HCT116 (cell line): ENCODE data around the gene PELI1. TPM values are rescaled to one million over a fixed set of nuclear protein-coding genes. Genes with fewer than 3 reads are reported as not detected.

Source experiments
- ATAC-seq: fragments of 200-7000 bp; cut with Tn5 transposase; 2 replicates; pipeline ENCODE4 v1.9.1; 2020; ENCODE audit warnings: mild to moderate bottlenecking, moderate library complexity
- BruUV-seq: library from RNA; stranded (reverse); fragments of 400-500 nt; replicated peaks from 2 replicates; lab custom pipeline; 2021; lab: Mats Ljungman, UMichigan
- CTCF ChIA-PET: fragments of 300-600 bp; sonication (Branson Sonifier 250); formaldehyde crosslinking; loops from one replicate; lab custom pipeline; 2021; ENCODE audit warnings: antibody characterized with exemption; lab: Charles Lee
- POLR2A ChIA-PET: fragments of 300-600, 350-600 bp; sonication (Branson Sonifier 250); formaldehyde crosslinking; loops from one replicate; lab custom pipeline; 2021; ENCODE audit warnings: antibody characterized with exemption; lab: Charles Lee
- RAD21 ChIA-PET, 2 experiments: fragments of 300-600 bp; sonication (Branson Sonifier 250); formaldehyde crosslinking; loops; one replicate each; lab custom pipeline; 2023; ENCODE audit warnings: low total read pairs in 2 of 2; ENCODE audit not compliant: uncharacterized antibody in 2 of 2, unreplicated experiment in 2 of 2, low non-redundant PET in 1 of 2; lab: Charles Lee
- DNase-seq: peaks from one replicate; pipeline ENCODE4 v3.0.0-alpha.2; 2010; ENCODE audit warnings: low read depth, low spot score
- H2AFZ ChIP-seq: fragments of 200-600 bp; shearing (Covaris generic), sonication (generic); 2 replicates; pipeline ENCODE4 v1.6.1; 2017; ENCODE audit warnings: low read depth, mixed run types, mixed read lengths, antibody characterized with exemption, low read length; ENCODE audit not compliant: poor library complexity, severe bottlenecking
- H3K27ac ChIP-seq: 2 replicates; pipeline ENCODE4 v1.5.1; 2012; ENCODE audit warnings: low read depth, low read length
- H3K27me3 ChIP-seq: fragments of 200-600 bp; sonication (generic); 2 replicates; pipeline ENCODE4 v1.6.1; 2016; ENCODE audit warnings: mixed run types, low read length, mixed read lengths; ENCODE audit not compliant: insufficient read depth
- H3K36me3 ChIP-seq, 2 experiments: fragments of 200-500 bp in 1 of 2; fragments of 200-600 bp in 1 of 2; sonication (Bioruptor generic) in 1 of 2; sonication (generic) in 1 of 2; 2 replicates each; pipeline versions ENCODE4 v1.5.1 to v1.6.1; 2014 to 2016; ENCODE audit warnings: low read length in 2 of 2, inconsistent platforms in 1 of 2, mixed read lengths in 1 of 2, mixed run types in 1 of 2; ENCODE audit not compliant: insufficient read depth in 2 of 2, control insufficient read depth in 1 of 2
- H3K4me1 ChIP-seq, 2 experiments: fragments of 200-600 bp in 1 of 2; sonication (generic) in 1 of 2; 2 replicates each; pipeline versions ENCODE4 v1.5.1 to v1.6.1; 2012 to 2017; ENCODE audit warnings: low read length in 2 of 2, inconsistent platforms in 1 of 2, mild to moderate bottlenecking in 1 of 2, mixed read lengths in 1 of 2, mixed run types in 1 of 2, moderate library complexity in 1 of 2; ENCODE audit not compliant: insufficient read depth in 2 of 2, control insufficient read depth in 1 of 2
- H3K4me2 ChIP-seq: fragments of 200-600 bp; sonication (generic); 2 replicates; pipeline ENCODE4 v1.6.1; 2017; ENCODE audit warnings: mixed run types, low read length, mixed read lengths
- H3K4me3 ChIP-seq, 2 experiments: fragments of 200-600 bp in 1 of 2; sonication (generic) in 1 of 2; replicated peaks in 1 of 2; 2 replicates each; pipeline ENCODE4 v1.5.1; 2011 to 2016; ENCODE audit warnings: low read length in 2 of 2, control low read depth in 1 of 2, low read depth in 1 of 2, mild to moderate bottlenecking in 1 of 2, mixed read lengths in 1 of 2, mixed run types in 1 of 2
- H3K79me2 ChIP-seq: fragments of 200-600 bp; sonication (generic); 2 replicates; pipeline ENCODE4 v1.6.1; 2017; ENCODE audit warnings: mild to moderate bottlenecking, mixed run types, low read length, moderate library complexity, mixed read lengths; ENCODE audit not compliant: insufficient read depth
- H3K9ac ChIP-seq: fragments of 200-600 bp; sonication (generic); 2 replicates; pipeline ENCODE4 v1.6.1; 2016; ENCODE audit warnings: low read length, mixed read lengths
- H3K9me2 ChIP-seq: fragments of 200-600 bp; sonication (generic), shearing (Covaris generic); 2 replicates; pipeline ENCODE4 v1.6.1; 2017; ENCODE audit warnings: mixed run types, mild to moderate bottlenecking, moderate library complexity; ENCODE audit not compliant: insufficient read depth
- H3K9me3 ChIP-seq, 2 experiments: fragments of 200-500 bp in 1 of 2; fragments of 200-600 bp in 1 of 2; sonication (Bioruptor generic) in 1 of 2; sonication (generic) in 1 of 2; 2 replicates each; pipeline ENCODE4 v1.6.1; 2014 to 2017; ENCODE audit warnings: low read length in 2 of 2, mixed read lengths in 2 of 2, inconsistent platforms in 1 of 2, low read depth in 1 of 2, mild to moderate bottlenecking in 1 of 2, mixed run types in 1 of 2, moderate library complexity in 1 of 2; ENCODE audit not compliant: control insufficient read depth in 1 of 2, insufficient read depth in 1 of 2
- H4K20me1 ChIP-seq: fragments of 200-600 bp; sonication (generic), shearing (Covaris generic); 2 replicates; pipeline ENCODE4 v1.6.1; 2017; ENCODE audit warnings: mixed run types, mild to moderate bottlenecking, moderate library complexity; ENCODE audit not compliant: insufficient read depth
- CTCF ChIP-seq, 3 experiments: fragments of 200-600 bp in 1 of 3; sonication (generic) in 1 of 3; IDR thresholded peaks in 2 of 3; conservative IDR thresholded peaks in 1 of 3; 2 replicates each; pipeline ENCODE4 v1.5.1; 2012 to 2017; ENCODE audit warnings: low read depth in 2 of 3, low read length in 2 of 3, antibody characterized with exemption in 1 of 3, borderline replicate concordance in 1 of 3, control low read depth in 1 of 3, mild to moderate bottlenecking in 1 of 3, mixed read lengths in 1 of 3, mixed run types in 1 of 3, moderate library complexity in 1 of 3; ENCODE audit not compliant: insufficient read depth in 1 of 3
- ELF1 ChIP-seq: IDR thresholded peaks from 2 replicates; pipeline ENCODE4 v1.6.1; 2012; ENCODE audit warnings: low read depth, borderline replicate concordance
- EZH2 ChIP-seq: fragments of 200-600 bp; sonication (generic); IDR thresholded peaks from 2 replicates; pipeline ENCODE4 v1.6.1; 2017; ENCODE audit warnings: antibody characterized with exemption, mixed run types
- REST ChIP-seq: IDR thresholded peaks from 2 replicates; pipeline ENCODE4 v1.6.1; 2012; ENCODE audit warnings: low read depth
- SRF ChIP-seq: IDR thresholded peaks from 2 replicates; pipeline ENCODE4 v1.6.1; 2012; ENCODE audit warnings: low read depth
- ZFX ChIP-seq: fragments of 450-650 bp; IDR thresholded peaks from 2 replicates; pipeline ENCODE4 v1.6.1; 2017
- ZNF274 ChIP-seq: fragments of 200-500 bp; sonication (Bioruptor generic); IDR thresholded peaks from 2 replicates; pipeline ENCODE4 v1.6.1; 2014; ENCODE audit warnings: mild to moderate bottlenecking, low read depth, low read length, inconsistent platforms
- intact Hi-C: fragments of 100-400 bp; cut with micrococcal nuclease; formaldehyde crosslinking; loops from 2 replicates; pipeline ENCODE4 v1.10.0; 2022
- total RNA-seq: library from RNA; stranded (reverse); gene quantifications from one replicate; pipeline ENCODE4 v1.2.1, GENCODE V29; 2021; ENCODE audit not compliant: unreplicated experiment

The PELI1 gene
- total RNA-seq, 1 experiment from 2014 or later, result 7.9 TPM

- Histone ChIP-seq H3K4me3 (no peak overlapping the region), H3K4me2 (no peak overlapping the region), H2AFZ (no peak overlapping the region), H4K20me1 (no peaks in the 10 kb centered on the region), H3K27ac (no peak overlapping the region), H3K9ac (no peak overlapping the region), H3K4me1 (peaks cover 0 to 3% of the 10 kb centered on the region in 2 experiments; a peak in 1 of 4 replicates), H3K36me3 (no peaks in the 10 kb centered on the region), H3K79me2 (no peaks in the 10 kb centered on the region), H3K27me3 (no peaks in the 10 kb centered on the region), H3K9me3 (no peaks in the 10 kb centered on the region), H3K9me2 (no peaks in the 10 kb centered on the region)
- no peak for DNase-seq
- POLR2A ChIA-PET, result no interaction called here
- TF ChIP-seq REST (no peak), EZH2 (no peak), CTCF (IDR thresholded peaks at IDR 0.05 in 2 of 3, conservative IDR thresholded peaks at IDR 0.05 in 1 of 3; ENCODE audit: borderline replicate concordance in 1 of 3, insufficient read depth in 1 of 3, low read depth in 2 of 3, low read length in 2 of 3) (no peak), ZFX (no peak), ZNF274 (no peak), ELF1 (no peak), SRF (no peak)
- RAD21 ChIA-PET, result no interaction called here
- BruUV-seq, result no TSS peak
- CTCF ChIA-PET, result no interaction called here
- intact Hi-C loops, result no loop called here
- no peak for ATAC-seq
Observed at GRCh38 chr2:64168756-64169155, 24.5 kb upstream of the PELI1 start.
